ENCODE data around the gene FNDC3B. TPM values are rescaled to one million over a fixed set of nuclear protein-coding genes. Genes with fewer than 3 reads are reported as not detected.

The FNDC3B gene
- total and polyA plus RNA-seq, 12 donors = 9.7 to 118 (median 85.0) TPM

DNA sequence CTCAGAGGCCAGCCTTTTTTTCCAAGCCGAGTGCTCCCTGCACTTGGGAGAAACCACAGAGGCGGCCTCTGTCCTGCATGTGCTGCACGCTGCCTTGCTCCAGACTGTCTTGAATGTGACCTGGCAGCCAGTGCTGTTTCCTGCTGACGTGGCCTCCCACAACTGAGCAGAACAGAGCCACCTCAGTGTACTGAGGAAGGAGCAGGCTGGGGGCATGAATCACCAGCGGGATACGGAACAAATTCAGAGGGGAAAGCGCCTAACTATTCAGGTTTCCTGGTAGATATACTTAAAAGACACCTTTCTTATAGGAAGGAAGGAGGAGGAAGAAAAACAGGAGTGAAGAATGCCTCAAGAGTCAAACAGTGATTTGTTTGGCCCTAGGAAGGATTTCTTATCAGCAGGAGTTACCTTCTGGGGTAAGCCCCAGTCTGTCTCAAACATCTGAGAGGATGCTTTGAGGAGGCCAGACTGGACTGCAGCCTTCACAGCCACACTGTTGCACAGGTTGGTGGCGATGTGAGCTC is 114.0 kb downstream of the FNDC3B start:
- H3K4me3 ChIP-seq = peak overlapping the region in 3 of 10 donors; percentile 3 to 11 (median 8)

DNA sequence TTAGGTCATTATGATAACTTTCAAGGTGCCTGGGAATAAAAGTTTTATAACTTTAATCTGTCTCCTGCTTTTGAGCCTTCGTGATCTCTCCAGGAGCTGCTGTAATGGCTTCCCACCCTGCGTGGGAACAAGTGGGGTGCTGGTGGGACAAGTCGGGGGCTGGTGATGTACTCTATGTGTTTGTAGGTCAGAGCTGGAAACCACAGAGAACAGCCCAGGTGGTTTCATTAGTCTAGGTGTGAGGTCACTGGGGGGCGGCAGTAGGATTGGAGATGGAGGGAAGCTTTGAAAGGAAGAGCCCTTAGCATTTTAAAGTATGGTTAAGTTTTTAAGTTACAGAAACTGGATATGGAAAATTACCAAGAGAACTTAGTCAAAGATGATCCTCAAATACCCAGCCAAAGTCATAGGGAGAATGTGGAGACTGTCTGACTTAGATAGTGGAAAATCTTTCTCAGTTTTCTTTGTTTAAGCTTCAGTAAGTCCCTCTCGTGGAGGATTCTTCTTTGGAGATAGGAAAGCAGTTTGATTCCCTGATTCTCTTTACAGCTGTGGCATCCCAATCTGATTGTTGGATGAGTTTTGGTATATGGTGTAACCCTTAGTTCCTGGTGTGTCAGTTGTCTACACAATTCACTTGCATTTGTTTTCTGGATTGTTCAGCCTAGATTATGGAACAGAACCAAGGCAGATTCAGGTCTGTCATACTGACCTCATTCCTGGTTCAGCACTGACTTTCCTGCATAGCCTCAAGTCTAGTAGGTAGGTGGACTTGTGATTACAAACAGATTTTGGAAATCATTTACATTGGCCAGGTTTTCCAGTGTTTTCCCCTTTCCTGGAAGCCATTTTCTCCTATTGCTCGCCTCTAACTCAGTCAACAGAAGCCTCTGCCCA is 115.6 kb downstream of the FNDC3B start:
- Histone ChIP-seq H3K36me3 (no peaks in the 10 kb centered on the region), H3K4me3 (no peak overlapping the region), H3K4me1 (peaks cover 22 to 84% (median 73%) of the 10 kb centered on the region in 9 donors), H3K9me3 (no peaks in the 10 kb centered on the region), H3K27ac (peak overlapping the region in 7 of 10 donors; percentile 75 to 89 (median 86)), H3K27me3 (no peaks in the 10 kb centered on the region)
- ATAC-seq (no peak), DNase-seq (no peak)
- TF ChIP-seq, protein P1, sequence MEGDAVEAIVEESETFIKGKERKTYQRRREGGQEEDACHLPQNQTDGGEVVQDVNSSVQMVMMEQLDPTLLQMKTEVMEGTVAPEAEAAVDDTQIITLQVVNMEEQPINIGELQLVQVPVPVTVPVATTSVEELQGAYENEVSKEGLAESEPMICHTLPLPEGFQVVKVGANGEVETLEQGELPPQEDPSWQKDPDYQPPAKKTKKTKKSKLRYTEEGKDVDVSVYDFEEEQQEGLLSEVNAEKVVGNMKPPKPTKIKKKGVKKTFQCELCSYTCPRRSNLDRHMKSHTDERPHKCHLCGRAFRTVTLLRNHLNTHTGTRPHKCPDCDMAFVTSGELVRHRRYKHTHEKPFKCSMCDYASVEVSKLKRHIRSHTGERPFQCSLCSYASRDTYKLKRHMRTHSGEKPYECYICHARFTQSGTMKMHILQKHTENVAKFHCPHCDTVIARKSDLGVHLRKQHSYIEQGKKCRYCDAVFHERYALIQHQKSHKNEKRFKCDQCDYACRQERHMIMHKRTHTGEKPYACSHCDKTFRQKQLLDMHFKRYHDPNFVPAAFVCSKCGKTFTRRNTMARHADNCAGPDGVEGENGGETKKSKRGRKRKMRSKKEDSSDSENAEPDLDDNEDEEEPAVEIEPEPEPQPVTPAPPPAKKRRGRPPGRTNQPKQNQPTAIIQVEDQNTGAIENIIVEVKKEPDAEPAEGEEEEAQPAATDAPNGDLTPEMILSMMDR (IDR thresholded peaks at IDR 0.05) = no peak
- intact Hi-C loops (cut with DNase I) = loop anchor here in 1 of 10 donors (5.0 kb wide), 1 partner anchor 113 kb away; no protein-coding TSS in a partner anchor
- WGBS, 2 donors = 89 to 93% methylated on average over 6 of the region's 6 CpGs

More for the DNA sequence above, 114.0 kb downstream of the FNDC3B start:
- Histone ChIP-seq H3K4me1 (peaks cover 22 to 86% (median 73%) of the 10 kb centered on the region in 9 donors), H3K9me3 (no peaks in the 10 kb centered on the region), H3K27ac (peak overlapping the region; percentile 64 to 89 (median 86)), H3K27me3 (no peaks in the 10 kb centered on the region), H3K36me3 (no peaks in the 10 kb centered on the region)
- 19 to 20% methylated on average over 8 of the region's 8 CpGs for WGBS, 2 donors
- TF ChIP-seq, protein P1 (IDR thresholded peaks at IDR 0.05) = no peak
- intact Hi-C loops (cut with DNase I) = loop anchor here in 1 of 10 donors (5.0 kb wide), 1 partner anchor 111 kb away; no protein-coding TSS in a partner anchor
- DNase-seq = peak; percentile 79 to 92
- peak; percentile 97 to 100 (median 98) for ATAC-seq

GRCh38 chr3:172155897-172156585 is 116.7 kb downstream of the FNDC3B start:
- H3K4me1 ChIP-seq = peaks cover 22 to 89% (median 79%) of the 10 kb centered on the region in 9 donors
- DNase-seq (no peak), ATAC-seq (no peak)
- H3K9me3 ChIP-seq = no peaks in the 10 kb centered on the region
- WGBS, 2 donors = 69% methylated on average over 8 of the region's 8 CpGs
- H3K27ac ChIP-seq = peak overlapping the region in 6 of 10 donors; percentile 5 to 89 (median 66)
- no peak overlapping the region for H3K4me3 ChIP-seq
- H3K36me3 ChIP-seq = no peaks in the 10 kb centered on the region
- intact Hi-C loops (cut with DNase I) = no loop called here
- TF ChIP-seq, protein P1 (IDR thresholded peaks at IDR 0.05) = no peak
- H3K27me3 ChIP-seq = no peaks in the 10 kb centered on the region

- no peaks in the 10 kb centered on the region for H3K27me3 ChIP-seq
- WGBS, 2 donors = 50 to 58% methylated on average over 5 of the region's 5 CpGs
- TF ChIP-seq, protein P1 (IDR thresholded peaks at IDR 0.05) = no peak
- peak overlapping the region in 5 of 10 donors; percentile 5 to 89 (median 86) for H3K27ac ChIP-seq
- no peaks in the 10 kb centered on the region for H3K36me3 ChIP-seq
- intact Hi-C loops (cut with DNase I) = no loop called here
- no peak overlapping the region for H3K4me3 ChIP-seq
- DNase-seq (no peak), ATAC-seq (no peak)
- peaks cover 22 to 93% (median 82%) of the 10 kb centered on the region in 9 donors for H3K4me1 ChIP-seq
- no peaks in the 10 kb centered on the region for H3K9me3 ChIP-seq
Measured at GRCh38 chr3:172156586-172156955, 117.2 kb downstream of the FNDC3B start.

Measured in heart right ventricle (tissue), 16 donors.